Astrocyte (in vitro differentiated cells and primary cell): ENCODE measurements around the gene TRIB2. TPM values are rescaled to one million over a fixed set of nuclear protein-coding genes. Genes with fewer than 3 reads are reported as not detected.
A peak's percentile ranks its signal among the peaks of the same experiment; 100 is the strongest.

Experiments
- DNase-seq: peaks from one replicate; pipeline ENCODE4 v3.0.0-alpha.2; 2010; ENCODE audit warnings: low read depth
- FAIRE-seq: peaks from 2 replicates; lab custom pipeline; 2011; peaks lifted over from hg19 to GRCh38; lab: Jason Lieb, UNC
- H2AFZ ChIP-seq: 2 replicates; pipeline ENCODE4 v1.6.0; 2012; ENCODE audit warnings: low read depth, low read length, inconsistent platforms
- H3K27ac ChIP-seq: 2 replicates; pipeline ENCODE4 v1.5.1; 2011; ENCODE audit warnings: low read depth, low read length, inconsistent platforms
- H3K27me3 ChIP-seq: 2 replicates; pipeline ENCODE4 v1.6.0; 2011; ENCODE audit warnings: low read length, inconsistent platforms; ENCODE audit not compliant: insufficient read depth
- H3K36me3 ChIP-seq: 2 replicates; pipeline ENCODE4 v1.5.1; 2011; ENCODE audit warnings: low read length, inconsistent platforms; ENCODE audit not compliant: insufficient read depth
- H3K4me1 ChIP-seq: 2 replicates; pipeline ENCODE4 v1.5.1; 2011; ENCODE audit warnings: low read length, inconsistent platforms; ENCODE audit not compliant: insufficient read depth
- H3K4me2 ChIP-seq: 2 replicates; pipeline ENCODE4 v1.6.0; 2012; ENCODE audit warnings: low read length, inconsistent platforms
- H3K4me3 ChIP-seq: 2 replicates; pipeline ENCODE4 v1.5.1; 2011; ENCODE audit warnings: low read depth, mild to moderate bottlenecking, low read length, inconsistent platforms; ENCODE audit not compliant: insufficient read depth
- H3K79me2 ChIP-seq: 2 replicates; pipeline ENCODE4 v1.6.0; 2012; ENCODE audit warnings: mild to moderate bottlenecking, low read length, inconsistent platforms; ENCODE audit not compliant: insufficient read depth
- H3K9ac ChIP-seq: 2 replicates; pipeline ENCODE4 v1.6.0; 2012; ENCODE audit warnings: mild to moderate bottlenecking, low read length, inconsistent platforms
- H3K9me3 ChIP-seq: 2 replicates; pipeline ENCODE4 v1.5.1; 2012; ENCODE audit warnings: low read depth, mild to moderate bottlenecking, low read length, inconsistent platforms; ENCODE audit not compliant: insufficient read depth
- H4K20me1 ChIP-seq: 2 replicates; pipeline ENCODE4 v1.6.0; 2012; ENCODE audit warnings: low read length, inconsistent platforms; ENCODE audit not compliant: insufficient read depth
- H3K27ac Mint-ChIP-seq: one replicate; pipeline ENCODE4 v1.8.0; 2021; ENCODE audit warnings: mild to moderate bottlenecking, mixed read lengths; ENCODE audit not compliant: unreplicated experiment
- H3K27me3 Mint-ChIP-seq: one replicate; pipeline ENCODE4 v1.8.0; 2021; ENCODE audit warnings: low read depth, mixed read lengths; ENCODE audit not compliant: unreplicated experiment
- H3K36me3 Mint-ChIP-seq: one replicate; pipeline ENCODE4 v1.8.0; 2021; ENCODE audit warnings: low read depth, mixed read lengths; ENCODE audit not compliant: unreplicated experiment
- H3K4me1 Mint-ChIP-seq: one replicate; pipeline ENCODE4 v1.8.0; 2021; ENCODE audit warnings: low read depth, mixed read lengths; ENCODE audit not compliant: unreplicated experiment
- H3K4me3 Mint-ChIP-seq: one replicate; pipeline ENCODE4 v1.8.0; 2021; ENCODE audit warnings: mild to moderate bottlenecking, moderate library complexity, mixed read lengths; ENCODE audit not compliant: unreplicated experiment
- H3K9me3 Mint-ChIP-seq: one replicate; pipeline ENCODE4 v1.8.0; 2021; ENCODE audit warnings: mild to moderate bottlenecking, mixed read lengths; ENCODE audit not compliant: unreplicated experiment
- EZH2 ChIP-seq: IDR thresholded peaks from 2 replicates; pipeline ENCODE4 v1.6.1; 2012; ENCODE audit warnings: mild to moderate bottlenecking, low read length, inconsistent platforms; ENCODE audit not compliant: insufficient read depth
- total RNA-seq: library from RNA; stranded (reverse); gene quantifications from 2 replicates; pipeline ENCODE4 v1.2.1, GENCODE V29; 2021
- TF ChIP-seq, protein P1 (sequence below): IDR thresholded peaks from 2 replicates; pipeline ENCODE4 v1.5.1; 2011; ENCODE audit warnings: low read depth, mild to moderate bottlenecking, inconsistent platforms, low read length, moderate library complexity; ENCODE audit not compliant: insufficient read depth

TRIB2 gene
- total RNA-seq, 1 donor from 2014 or later: 22.6 TPM

DNA sequence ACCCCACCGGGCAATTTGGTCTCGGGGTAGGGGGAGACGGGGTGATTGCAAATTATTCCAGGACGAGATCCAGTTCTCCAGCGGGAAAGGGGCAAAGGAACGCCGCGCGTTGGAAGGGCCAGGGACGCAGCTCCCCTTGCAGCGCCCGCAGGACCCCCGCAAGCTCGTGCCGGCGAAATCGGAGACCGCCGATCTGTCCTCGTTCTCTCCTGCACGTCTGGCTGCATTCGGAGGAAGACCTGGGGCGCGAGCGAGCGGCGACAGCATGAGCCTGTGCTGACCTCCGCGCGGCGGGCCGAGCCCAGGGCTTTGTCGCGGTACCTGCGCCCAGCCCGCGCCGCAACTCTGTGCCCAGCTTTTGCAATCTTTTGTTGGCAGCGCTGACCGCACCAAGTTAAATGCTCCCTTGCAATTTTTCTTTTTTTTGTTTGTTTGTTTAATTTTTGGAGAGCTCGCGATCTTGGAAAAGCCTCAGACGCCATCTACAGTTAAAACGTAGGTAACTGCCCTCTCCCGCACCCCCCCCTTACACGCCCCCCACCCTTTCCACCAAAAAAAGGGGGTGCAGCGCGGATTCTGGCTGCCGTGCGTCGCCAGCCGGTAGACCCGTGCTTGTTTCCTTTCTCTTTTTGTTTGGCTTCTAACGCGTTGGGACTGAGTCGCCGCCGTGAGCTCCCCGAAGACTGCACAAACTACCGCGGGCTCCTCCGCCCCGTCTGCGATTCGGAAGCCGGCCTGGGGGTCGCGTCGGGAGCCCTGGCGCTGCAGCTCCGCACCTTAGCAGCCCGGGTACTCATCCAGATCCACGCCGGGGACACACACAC lies 667 bp downstream of the TRIB2 start:
- H3K27ac ChIP-seq: peak overlapping the region; percentile 84
- Mint-ChIP-seq H3K4me1 (peaks cover 38% of the 10 kb centered on the region), H3K27me3 (no peaks in the 10 kb centered on the region), H3K27ac (peak overlapping the region; percentile 55), H3K36me3 (no peaks in the 10 kb centered on the region), H3K4me3 (peak overlapping the region; percentile 99), H3K9me3 (no peaks in the 10 kb centered on the region)
- no peaks in the 10 kb centered on the region for H3K9me3 ChIP-seq
- peaks cover 46% of the 10 kb centered on the region for H3K4me1 ChIP-seq
- peaks cover 50% of the 10 kb centered on the region for H3K79me2 ChIP-seq
- peak overlapping the region; percentile 65 for H2AFZ ChIP-seq
- peak; percentile 46 for DNase-seq
- peak overlapping the region; percentile 92 for H3K4me2 ChIP-seq
- H3K36me3 ChIP-seq: no peaks in the 10 kb centered on the region
- no peak for FAIRE-seq
- TF ChIP-seq, protein P1, sequence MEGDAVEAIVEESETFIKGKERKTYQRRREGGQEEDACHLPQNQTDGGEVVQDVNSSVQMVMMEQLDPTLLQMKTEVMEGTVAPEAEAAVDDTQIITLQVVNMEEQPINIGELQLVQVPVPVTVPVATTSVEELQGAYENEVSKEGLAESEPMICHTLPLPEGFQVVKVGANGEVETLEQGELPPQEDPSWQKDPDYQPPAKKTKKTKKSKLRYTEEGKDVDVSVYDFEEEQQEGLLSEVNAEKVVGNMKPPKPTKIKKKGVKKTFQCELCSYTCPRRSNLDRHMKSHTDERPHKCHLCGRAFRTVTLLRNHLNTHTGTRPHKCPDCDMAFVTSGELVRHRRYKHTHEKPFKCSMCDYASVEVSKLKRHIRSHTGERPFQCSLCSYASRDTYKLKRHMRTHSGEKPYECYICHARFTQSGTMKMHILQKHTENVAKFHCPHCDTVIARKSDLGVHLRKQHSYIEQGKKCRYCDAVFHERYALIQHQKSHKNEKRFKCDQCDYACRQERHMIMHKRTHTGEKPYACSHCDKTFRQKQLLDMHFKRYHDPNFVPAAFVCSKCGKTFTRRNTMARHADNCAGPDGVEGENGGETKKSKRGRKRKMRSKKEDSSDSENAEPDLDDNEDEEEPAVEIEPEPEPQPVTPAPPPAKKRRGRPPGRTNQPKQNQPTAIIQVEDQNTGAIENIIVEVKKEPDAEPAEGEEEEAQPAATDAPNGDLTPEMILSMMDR: no peak
- no peak for TF ChIP-seq EZH2
- peak overlapping the region; percentile 83 for H3K4me3 ChIP-seq
- H3K9ac ChIP-seq: peak overlapping the region; percentile 93
- peaks cover 16% of the 10 kb centered on the region for H4K20me1 ChIP-seq
- no peaks in the 10 kb centered on the region for H3K27me3 ChIP-seq

DNA sequence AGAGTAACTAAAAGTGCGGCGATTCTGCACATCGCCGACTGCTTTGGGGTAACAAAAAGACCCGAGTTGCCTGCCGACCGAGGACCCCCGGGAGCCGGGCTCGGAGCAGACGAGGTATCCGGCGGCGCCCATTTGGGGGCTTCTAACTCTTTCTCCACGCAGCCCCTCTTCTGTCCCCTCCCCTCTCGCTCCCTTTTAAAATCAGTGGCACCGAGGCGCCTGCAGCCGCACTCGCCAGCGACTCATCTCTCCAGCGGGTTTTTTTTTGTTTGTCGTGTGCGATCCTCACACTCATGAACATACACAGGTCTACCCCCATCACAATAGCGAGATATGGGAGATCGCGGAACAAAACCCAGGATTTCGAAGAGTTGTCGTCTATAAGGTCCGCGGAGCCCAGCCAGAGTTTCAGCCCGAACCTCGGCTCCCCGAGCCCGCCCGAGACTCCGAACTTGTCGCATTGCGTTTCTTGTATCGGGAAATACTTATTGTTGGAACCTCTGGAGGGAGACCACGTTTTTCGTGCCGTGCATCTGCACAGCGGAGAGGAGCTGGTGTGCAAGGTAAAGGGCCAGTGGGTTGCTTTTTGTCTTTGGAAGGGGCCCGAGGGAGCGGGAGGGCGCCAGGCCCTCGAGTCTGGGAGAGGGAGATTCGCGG lies 1.4 kb downstream of the TRIB2 start:
- H3K9me3 Mint-ChIP-seq: no peaks in the 10 kb centered on the region
- TF ChIP-seq EZH2: no peak
- TF ChIP-seq, protein P1: no peak
- no peaks in the 10 kb centered on the region for H3K9me3 ChIP-seq
- DNase-seq: no peak
- peak overlapping the region; percentile 83 for H3K4me3 ChIP-seq
- peaks cover 57% of the 10 kb centered on the region for H3K79me2 ChIP-seq
- H3K4me2 ChIP-seq: peak overlapping the region; percentile 92
- no peaks in the 10 kb centered on the region for H3K27me3 ChIP-seq
- peak overlapping the region; percentile 93 for H3K9ac ChIP-seq
- no peaks in the 10 kb centered on the region for H3K36me3 ChIP-seq
- H3K27me3 Mint-ChIP-seq: no peaks in the 10 kb centered on the region
- H2AFZ ChIP-seq: peak overlapping the region; percentile 57
- peaks cover 53% of the 10 kb centered on the region for H3K4me1 ChIP-seq
- peak overlapping the region; percentile 92 for H3K27ac Mint-ChIP-seq
- H3K4me3 Mint-ChIP-seq: peak overlapping the region; percentile 99
- FAIRE-seq: no peak
- no peaks in the 10 kb centered on the region for H3K36me3 Mint-ChIP-seq
- H3K27ac ChIP-seq: peak overlapping the region; percentile 84
- H3K4me1 Mint-ChIP-seq: peaks cover 44% of the 10 kb centered on the region
- H4K20me1 ChIP-seq: peaks cover 20% of the 10 kb centered on the region
